ENCODE data around the gene EIF4E2. TPM values are rescaled to one million over a fixed set of nuclear protein-coding genes. Genes with fewer than 3 reads are reported as not detected.
A peak's percentile ranks its signal among the peaks of the same experiment; 100 is the strongest.

Gene EIF4E2
- total RNA-seq, 2 donors from 2014 or later: 54.0 to 62.0 TPM

GRCh38 chr2:232592772-232593395, 42.4 kb downstream of the EIF4E2 start:
- DNase-seq (ENCODE audit: low spot score in 2 of 2) (peak in 1 of 2 donors; percentile 22), ATAC-seq (peak; percentile 87 to 97)
- H3K9me3 Mint-ChIP-seq: no peaks in the 10 kb centered on the region
- peak overlapping the region; percentile 81 to 97 for H3K27ac Mint-ChIP-seq
- no peaks in the 10 kb centered on the region for H3K36me3 Mint-ChIP-seq

GRCh38 chr2:232593982-232594381, 43.5 kb downstream of the EIF4E2 start:
- ATAC-seq (no peak), DNase-seq (ENCODE audit: low spot score in 2 of 2) (no peak)
- no peaks in the 10 kb centered on the region for H3K36me3 Mint-ChIP-seq
- H3K27ac Mint-ChIP-seq: no peak overlapping the region
- H3K9me3 Mint-ChIP-seq: no peaks in the 10 kb centered on the region

- Mint-ChIP-seq H3K27ac (no peak overlapping the region), H3K36me3 (no peaks in the 10 kb centered on the region), H3K9me3 (no peaks in the 10 kb centered on the region)
- ATAC-seq: no peak
- no peak for DNase-seq (ENCODE audit: low spot score in 2 of 2)
Measured at GRCh38 chr2:232597362-232598079, 47.0 kb downstream of the EIF4E2 start.

- Mint-ChIP-seq H3K9me3 (no peaks in the 10 kb centered on the region), H3K27ac (no peak overlapping the region), H3K36me3 (no peaks in the 10 kb centered on the region)
- no peak for DNase-seq (ENCODE audit: low spot score in 2 of 2)
- ATAC-seq: no peak
Measured at GRCh38 chr2:232598293-232598692, 47.8 kb downstream of the EIF4E2 start.

GRCh38 chr2:232600053-232600773, 49.7 kb downstream of the EIF4E2 start:
- no peak overlapping the region for H3K27ac Mint-ChIP-seq
- no peaks in the 10 kb centered on the region for H3K9me3 Mint-ChIP-seq
- no peak for ATAC-seq
- H3K36me3 Mint-ChIP-seq: no peaks in the 10 kb centered on the region
- DNase-seq (ENCODE audit: low spot score in 2 of 2): no peak

- H3K9me3 Mint-ChIP-seq: no peaks in the 10 kb centered on the region
- no peak for ATAC-seq
- no peak for DNase-seq (ENCODE audit: low spot score in 2 of 2)
Measured at GRCh38 chr2:232603283-232603682, 52.8 kb downstream of the EIF4E2 start.

GRCh38 chr2:232604535-232604934, 54.0 kb downstream of the EIF4E2 start:
- H3K36me3 Mint-ChIP-seq: no peaks in the 10 kb centered on the region
- no peak overlapping the region for H3K27ac Mint-ChIP-seq
- DNase-seq (ENCODE audit: low spot score in 2 of 2) (no peak), ATAC-seq (no peak)
- H3K9me3 Mint-ChIP-seq: no peaks in the 10 kb centered on the region

More at GRCh38 chr2:232603283-232603682, 52.8 kb downstream of the EIF4E2 start:
- H3K36me3 Mint-ChIP-seq: no peaks in the 10 kb centered on the region
- H3K27ac Mint-ChIP-seq: no peak overlapping the region

- H3K36me3 Mint-ChIP-seq: no peaks in the 10 kb centered on the region
- no peak overlapping the region for H3K27ac Mint-ChIP-seq
- ATAC-seq: no peak
- no peaks in the 10 kb centered on the region for H3K9me3 Mint-ChIP-seq
- DNase-seq (ENCODE audit: low spot score in 2 of 2): no peak
Measured at GRCh38 chr2:232607011-232607410, 56.5 kb downstream of the EIF4E2 start.

- Mint-ChIP-seq H3K9me3 (no peaks in the 10 kb centered on the region), H3K36me3 (no peaks in the 10 kb centered on the region), H3K27ac (no peak overlapping the region)
- ATAC-seq: no peak
- DNase-seq (ENCODE audit: low spot score in 2 of 2): no peak
Measured at GRCh38 chr2:232609607-232610006, 59.1 kb downstream of the EIF4E2 start.

GRCh38 chr2:232610081-232610480, 59.6 kb downstream of the EIF4E2 start:
- no peaks in the 10 kb centered on the region for H3K36me3 Mint-ChIP-seq

GRCh38 chr2:232611061-232611460, 60.6 kb downstream of the EIF4E2 start:
- ATAC-seq (no peak), DNase-seq (ENCODE audit: low spot score in 2 of 2) (no peak)
- Mint-ChIP-seq H3K9me3 (no peaks in the 10 kb centered on the region), H3K27ac (no peak overlapping the region), H3K36me3 (no peaks in the 10 kb centered on the region)

More at GRCh38 chr2:232610081-232610480, 59.6 kb downstream of the EIF4E2 start:
- no peak for DNase-seq (ENCODE audit: low spot score in 2 of 2)
- no peak for ATAC-seq
- Mint-ChIP-seq H3K9me3 (no peaks in the 10 kb centered on the region), H3K27ac (no peak overlapping the region)

- no peaks in the 10 kb centered on the region for H3K9me3 Mint-ChIP-seq
- H3K36me3 Mint-ChIP-seq: no peaks in the 10 kb centered on the region
- ATAC-seq: peak; percentile 73 to 85
- peak; percentile 63 to 84 for DNase-seq (ENCODE audit: low spot score in 2 of 2)
- no peak overlapping the region for H3K27ac Mint-ChIP-seq
Measured at GRCh38 chr2:232611559-232612218, 61.2 kb downstream of the EIF4E2 start.

GRCh38 chr2:232613538-232614134, 63.1 kb downstream of the EIF4E2 start:
- ATAC-seq (no peak), DNase-seq (ENCODE audit: low spot score in 2 of 2) (no peak)
- Mint-ChIP-seq H3K27ac (no peak overlapping the region), H3K36me3 (no peaks in the 10 kb centered on the region), H3K9me3 (no peaks in the 10 kb centered on the region)

- DNase-seq (ENCODE audit: low spot score in 2 of 2) (no peak), ATAC-seq (no peak)
- Mint-ChIP-seq H3K36me3 (no peaks in the 10 kb centered on the region), H3K27ac (no peak overlapping the region), H3K9me3 (no peaks in the 10 kb centered on the region)
Measured at GRCh38 chr2:232615339-232615738, 64.8 kb downstream of the EIF4E2 start.

All from activated naive CD4-positive, alpha-beta T cell treated with anti-CD3 and anti-CD28 coated beads, Interleukin-2, amount 50 U/mL, for 72 hours (primary cell).